GM12891 (cell line): ENCODE measurements around the gene PDCD1LG2.

Experiments used
- DNase-seq: peaks from one replicate; pipeline ENCODE4 v3.0.0; 2011; ENCODE audit warnings: low spot score; ENCODE audit not compliant: insufficient read length
- FAIRE-seq: peaks from 2 replicates; lab custom pipeline; 2011; peaks lifted over from hg19 to GRCh38; lab: Jason Lieb, UNC
- PAX5 ChIP-seq: IDR thresholded peaks from 2 replicates; pipeline ENCODE4 v1.6.1; 2011; ENCODE audit warnings: low read length, moderate library complexity, mild to moderate bottlenecking; ENCODE audit not compliant: insufficient read depth, severe bottlenecking
- POLR2A ChIP-seq: IDR thresholded peaks from 2 replicates; pipeline ENCODE4 v1.6.1; 2011; ENCODE audit warnings: low read depth, low read length, control low read depth
- POLR2AphosphoS5 ChIP-seq: IDR thresholded peaks from 2 replicates; pipeline ENCODE4 v1.6.1; 2011; ENCODE audit warnings: low read depth, low read length, control low read depth
- POU2F2 ChIP-seq: IDR thresholded peaks from 2 replicates; pipeline ENCODE4 v1.6.1; 2011; ENCODE audit warnings: low read depth, mild to moderate bottlenecking, control low read depth, low read length, moderate library complexity
- SPI1 ChIP-seq: IDR thresholded peaks from 2 replicates; pipeline ENCODE4 v1.6.1; 2011; ENCODE audit warnings: low read depth, low read length, control low read depth
- TAF1 ChIP-seq: IDR thresholded peaks from 2 replicates; pipeline ENCODE4 v1.6.1; 2011; ENCODE audit warnings: low read depth, low read length, control low read depth

PDCD1LG2 gene

GRCh38 chr9:5551368-5552150 is 41.2 kb downstream of the PDCD1LG2 start:
- no peak for FAIRE-seq
- TF ChIP-seq POU2F2: no peak
- TF ChIP-seq PAX5: no peak
- no peak for TF ChIP-seq TAF1
- no peak for TF ChIP-seq POLR2AphosphoS5
- no peak for TF ChIP-seq POLR2A
- TF ChIP-seq SPI1: no peak
- DNase-seq: no peak

GRCh38 chr9:5552301-5552700 is 42.0 kb downstream of the PDCD1LG2 start:
- DNase-seq (no peak), FAIRE-seq (no peak)
- TF ChIP-seq SPI1 (no peak), TAF1 (no peak), POLR2A (no peak), PAX5 (no peak), POLR2AphosphoS5 (no peak), POU2F2 (no peak)

- DNase-seq (no peak), FAIRE-seq (no peak)
- TF ChIP-seq POU2F2: no peak
- no peak for TF ChIP-seq POLR2A
- TF ChIP-seq TAF1: no peak
- no peak for TF ChIP-seq POLR2AphosphoS5
- no peak for TF ChIP-seq PAX5
- TF ChIP-seq SPI1: no peak
These were observed 42.9 kb downstream of the PDCD1LG2 start for GRCh38 chr9:5553211-5553610.

- TF ChIP-seq PAX5 (no peak), POLR2A (no peak), SPI1 (no peak), TAF1 (no peak), POLR2AphosphoS5 (no peak), POU2F2 (no peak)
- DNase-seq: no peak
- FAIRE-seq: no peak
These were observed 43.9 kb downstream of the PDCD1LG2 start for GRCh38 chr9:5554254-5554653.

DNA sequence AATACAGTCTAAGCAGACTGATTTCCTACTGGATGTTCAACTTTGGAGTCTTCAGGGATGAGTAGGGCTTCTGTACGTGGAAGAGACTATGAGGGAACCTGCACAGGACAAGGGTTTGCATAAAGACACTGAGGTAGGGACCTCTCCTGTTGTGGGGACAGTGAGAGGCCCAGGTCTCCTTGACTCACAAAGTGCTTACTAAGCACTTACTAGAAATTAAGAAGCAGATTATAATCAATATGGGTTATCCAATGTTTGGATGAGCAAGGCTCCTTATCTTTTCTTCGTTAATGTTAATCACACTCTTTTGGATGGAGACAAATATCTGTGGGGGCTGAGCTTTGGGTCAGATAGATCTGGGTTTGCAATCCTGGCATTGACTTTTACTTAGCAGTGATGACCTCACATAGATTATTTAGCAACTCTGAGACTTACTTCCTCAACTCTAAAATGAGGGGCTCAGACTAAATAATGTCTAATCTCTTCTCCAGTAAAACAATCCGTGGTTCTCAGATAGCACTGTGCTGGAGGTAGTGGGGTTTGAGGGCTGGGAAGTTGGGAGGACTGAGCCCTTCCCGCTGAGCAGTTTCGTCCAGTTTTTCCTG is 45.9 kb downstream of the PDCD1LG2 start:
- TF ChIP-seq POLR2A (no peak), SPI1 (no peak), POU2F2 (no peak), PAX5 (no peak), TAF1 (no peak), POLR2AphosphoS5 (no peak)
- FAIRE-seq (no peak), DNase-seq (no peak)

DNA sequence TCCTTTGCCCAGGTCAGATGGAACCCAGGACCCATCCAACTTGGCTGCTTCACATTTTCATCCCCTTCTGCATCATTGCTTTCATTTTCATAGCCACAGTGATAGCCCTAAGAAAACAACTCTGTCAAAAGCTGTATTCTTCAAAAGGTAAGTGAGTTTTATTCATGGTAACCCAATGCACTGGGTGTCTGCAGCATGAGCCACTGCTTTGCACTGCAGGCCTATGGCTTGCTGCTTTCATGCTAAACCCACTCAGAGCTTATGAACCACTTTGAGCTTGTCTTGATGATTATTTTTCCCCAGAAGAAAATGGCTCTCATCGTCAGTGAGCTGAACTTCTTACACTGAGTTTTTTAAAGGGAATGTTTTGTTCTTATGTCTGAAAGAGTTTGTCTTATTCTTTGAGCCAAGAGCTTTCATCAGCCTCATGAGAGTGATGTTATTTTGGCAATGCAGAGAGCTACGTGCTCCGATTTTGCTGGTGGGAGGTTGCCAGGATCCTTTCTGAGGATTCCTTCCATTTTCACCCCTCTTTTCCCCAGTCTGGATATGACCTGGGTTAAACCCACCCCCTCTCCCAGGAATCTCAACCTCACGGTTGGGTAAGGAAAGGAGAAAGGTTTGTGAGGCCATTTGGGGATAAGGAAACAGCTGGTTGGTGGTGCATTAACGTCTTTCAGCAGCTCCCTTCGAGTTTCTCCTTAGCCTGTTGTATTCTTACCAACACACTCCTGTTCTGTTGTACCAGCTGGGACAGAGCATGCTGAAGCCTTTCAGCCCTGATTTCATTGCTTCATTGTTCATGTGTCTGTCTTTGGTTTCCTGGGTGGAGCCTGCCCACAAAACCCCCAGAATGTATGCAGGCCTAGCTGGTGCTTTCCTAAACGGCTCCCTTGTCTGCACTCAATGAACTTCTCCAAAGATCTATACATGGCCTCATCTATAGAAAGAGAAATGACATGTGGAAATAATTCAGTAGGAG is 47.6 kb downstream of the PDCD1LG2 start:
- TF ChIP-seq POLR2A (peak; percentile 36; the same call in 1 of the 2 replicates), TAF1 (peak; percentile 24; the same call in 1 of the 2 replicates), PAX5 (no peak)
- peak; percentile 83 for FAIRE-seq

GRCh38 chr9:5559659-5560058 is 49.3 kb downstream of the PDCD1LG2 start:
- no peak for TF ChIP-seq POLR2A
- TF ChIP-seq SPI1: no peak
- TF ChIP-seq POU2F2: no peak
- no peak for TF ChIP-seq POLR2AphosphoS5
- TF ChIP-seq PAX5: no peak
- no peak for TF ChIP-seq TAF1
- FAIRE-seq (no peak), DNase-seq (no peak)

More for the DNA sequence above, 47.6 kb downstream of the PDCD1LG2 start:
- no peak for DNase-seq

GRCh38 chr9:5560443-5561100 is 50.2 kb downstream of the PDCD1LG2 start:
- DNase-seq (no peak), FAIRE-seq (no peak)
- no peak for TF ChIP-seq SPI1

DNA sequence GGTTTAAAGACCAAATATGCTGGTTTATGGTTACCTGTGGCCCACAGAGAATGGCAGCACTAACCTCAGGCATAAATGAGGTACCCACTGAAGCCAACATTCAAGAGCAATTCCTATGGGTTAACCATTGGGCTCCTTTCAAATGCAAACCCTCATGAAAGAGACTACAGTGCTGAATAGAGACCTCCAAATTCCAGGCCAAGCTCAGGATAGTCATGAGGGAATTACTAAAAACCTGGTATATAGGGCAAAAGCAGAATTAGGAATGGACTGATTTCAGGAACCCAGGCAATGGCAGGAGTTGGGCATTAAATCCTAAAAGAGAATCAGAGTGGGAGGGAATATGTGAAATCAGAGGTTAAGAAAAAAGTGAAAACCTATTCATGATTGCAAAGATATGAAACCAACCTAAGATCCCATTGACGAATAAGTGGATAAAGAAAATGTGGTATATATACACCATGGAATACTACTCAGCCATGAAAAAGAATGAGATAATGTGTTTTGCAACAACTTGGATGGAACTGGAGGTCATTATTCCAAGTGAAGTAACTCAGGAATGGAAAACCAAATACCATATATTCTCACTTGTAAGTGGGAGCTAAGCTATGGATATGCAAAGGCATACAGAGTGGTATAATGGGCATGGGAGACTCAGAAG is 51.6 kb downstream of the PDCD1LG2 start:
- no peak for DNase-seq
- no peak for FAIRE-seq
- TF ChIP-seq TAF1 (no peak), POLR2AphosphoS5 (no peak)
